Measurements from ENCODE around the gene GMDS. TPM values are rescaled to one million over a fixed set of nuclear protein-coding genes. Genes with fewer than 3 reads are reported as not detected.

Gene GMDS
- total RNA-seq, 1 experiment from 2014 or later: 35.0 TPM

GRCh38 chr6:1781152-1781816 is 464.1 kb downstream of the GMDS start:
- Mint-ChIP-seq H3K4me1 (peaks cover 9% of the 10 kb centered on the region), H3K36me3 (no peaks in the 10 kb centered on the region), H3K27me3 (ENCODE audit: low read depth) (no peaks in the 10 kb centered on the region), H3K4me3 (no peak overlapping the region), H3K9me3 (no peaks in the 10 kb centered on the region), H3K27ac (no peak overlapping the region)
- TF ChIP-seq ZNF263 (CRISPR knock-in tag; IDR thresholded peaks at IDR 0.05; ENCODE audit: low read depth) (no peak), ZBTB21 (CRISPR knock-in tag; IDR thresholded peaks at IDR 0.05; ENCODE audit: borderline replicate concordance) (no peak), EMX1 (CRISPR knock-in tag; IDR thresholded peaks at IDR 0.05) (no peak), ATF3 (CRISPR knock-in tag; conservative IDR thresholded peaks at IDR 0.05) (no peak), FOXJ3 (CRISPR knock-in tag; IDR thresholded peaks at IDR 0.05; ENCODE audit: borderline replicate concordance) (no peak)
- CTCF ChIA-PET: no interaction called here
- POLR2A ChIA-PET: no interaction called here
- DNase-seq (ENCODE audit: low spot score): no peak
- ATAC-seq: peak; percentile 48

- Mint-ChIP-seq H3K27ac (no peak overlapping the region), H3K9me3 (no peaks in the 10 kb centered on the region), H3K27me3 (ENCODE audit: low read depth) (no peaks in the 10 kb centered on the region), H3K4me3 (no peak overlapping the region), H3K4me1 (peaks cover 9% of the 10 kb centered on the region), H3K36me3 (no peaks in the 10 kb centered on the region)
- ChIA-PET CTCF (no interaction called here), POLR2A (no interaction called here)
- no peak for DNase-seq (ENCODE audit: low spot score)
- no peak for TF ChIP-seq ZNF121 (CRISPR knock-in tag; IDR thresholded peaks at IDR 0.05)
- TF ChIP-seq OVOL2 (CRISPR knock-in tag; IDR thresholded peaks at IDR 0.05; ENCODE audit: borderline replicate concordance): no peak
- TF ChIP-seq CBFB (CRISPR knock-in tag; IDR thresholded peaks at IDR 0.05; ENCODE audit: low read depth): no peak
- no peak for TF ChIP-seq ZBTB43 (CRISPR knock-in tag; IDR thresholded peaks at IDR 0.05)
- no peak for TF ChIP-seq IRF1 (CRISPR knock-in tag; IDR thresholded peaks at IDR 0.05)
- ATAC-seq: no peak
Measured at GRCh38 chr6:1780251-1780867, 465.0 kb downstream of the GMDS start.

GRCh38 chr6:1778686-1779235 is 466.6 kb downstream of the GMDS start:
- POLR2A ChIA-PET: no interaction called here
- no peak overlapping the region for H3K27ac Mint-ChIP-seq
- H3K36me3 Mint-ChIP-seq: no peaks in the 10 kb centered on the region
- H3K4me1 Mint-ChIP-seq: peaks cover 9% of the 10 kb centered on the region
- H3K27me3 Mint-ChIP-seq (ENCODE audit: low read depth): no peaks in the 10 kb centered on the region
- DNase-seq (ENCODE audit: low spot score) (no peak), ATAC-seq (no peak)
- H3K9me3 Mint-ChIP-seq: no peaks in the 10 kb centered on the region
- CTCF ChIA-PET: no interaction called here
- no peak overlapping the region for H3K4me3 Mint-ChIP-seq
- TF ChIP-seq HMGA2 (CRISPR knock-in tag; IDR thresholded peaks at IDR 0.05) (no peak), MYBL2 (CRISPR knock-in tag; IDR thresholded peaks at IDR 0.05) (no peak), ZNF416 (CRISPR knock-in tag; IDR thresholded peaks at IDR 0.05) (no peak), ZNF263 (CRISPR knock-in tag; IDR thresholded peaks at IDR 0.05; ENCODE audit: low read depth) (no peak), CREM (CRISPR knock-in tag; IDR thresholded peaks at IDR 0.05) (no peak)

GRCh38 chr6:1777921-1778685 is 467.3 kb downstream of the GMDS start:
- DNase-seq (ENCODE audit: low spot score) (no peak), ATAC-seq (peak; percentile 26; the same call in 1 of the 2 replicates)
- H3K36me3 Mint-ChIP-seq: no peaks in the 10 kb centered on the region
- peaks cover 9% of the 10 kb centered on the region for H3K4me1 Mint-ChIP-seq
- no peaks in the 10 kb centered on the region for H3K27me3 Mint-ChIP-seq (ENCODE audit: low read depth)
- no peak overlapping the region for H3K4me3 Mint-ChIP-seq
- H3K9me3 Mint-ChIP-seq: no peaks in the 10 kb centered on the region
- POLR2A ChIA-PET: no interaction called here
- H3K27ac Mint-ChIP-seq: no peak overlapping the region
- CTCF ChIA-PET: no interaction called here
- TF ChIP-seq ZNF317 (CRISPR knock-in tag; IDR thresholded peaks at IDR 0.05; ENCODE audit: borderline replicate concordance, low read depth) (no peak), ZNF219 (CRISPR knock-in tag; IDR thresholded peaks at IDR 0.05; ENCODE audit: borderline replicate concordance) (no peak), ZNF532 (CRISPR knock-in tag; IDR thresholded peaks at IDR 0.05; ENCODE audit: borderline replicate concordance) (no peak), ZNF281 (CRISPR knock-in tag; IDR thresholded peaks at IDR 0.05) (no peak)

All from WTC11 (cell line).